Thyroid gland (tissue), 4 donors: Measurements from ENCODE around the gene RBBP6. TPM values are rescaled to one million over a fixed set of nuclear protein-coding genes. Genes with fewer than 3 reads are reported as not detected.

ENCODE experiments used
- DNase-seq, 2 donors: peaks; one replicate each; pipeline ENCODE4 v3.0.0-alpha.2; 2019
- H3K27ac ChIP-seq, 3 donors: fragments of 200-600 bp; sonication (generic); 1 replicate in 2 of 3; 2 replicates in 1 of 3; pipeline ENCODE4 v1.5.1; 2016 to 2019; ENCODE audit warnings: mild to moderate bottlenecking in 1 of 3, moderate library complexity in 1 of 3
- H3K27me3 ChIP-seq: fragments of 200-600 bp; sonication (generic); one replicate; pipeline ENCODE4 v1.5.1; 2019
- H3K36me3 ChIP-seq, 2 donors: fragments of 200-600 bp; sonication (generic); one replicate each; pipeline ENCODE4 v1.5.1; 2016 to 2019
- H3K4me1 ChIP-seq, 2 donors: fragments of 200-600 bp; sonication (generic); one replicate each; pipeline ENCODE4 v1.5.1; 2017 to 2019
- H3K4me3 ChIP-seq, 3 donors: fragments of 200-600 bp; sonication (generic); replicated peaks in 1 of 3; 1 replicate in 2 of 3; 2 replicates in 1 of 3; pipeline ENCODE4 v1.5.1; 2016; ENCODE audit warnings: mild to moderate bottlenecking in 1 of 3
- H3K9me3 ChIP-seq: fragments of 200-600 bp; sonication (generic); one replicate; pipeline ENCODE4 v1.5.1; 2017
- CTCF ChIP-seq, 6 experiments: fragments of 200-600 bp in 3 of 6; fragments of 450-650 bp in 3 of 6; sonication (generic) in 3 of 6; IDR thresholded peaks; one replicate each; pipeline ENCODE4 v1.5.1; 2016 to 2019; ENCODE audit warnings: antibody characterized with exemption in 6 of 6, mild to moderate bottlenecking in 2 of 6, inconsistent platforms in 1 of 6, moderate library complexity in 1 of 6
- POLR2A ChIP-seq, 2 donors: fragments of 450-650 bp; IDR thresholded peaks; one replicate each; pipeline ENCODE4 v1.6.1; 2017; ENCODE audit warnings: antibody characterized with exemption in 2 of 2, mild to moderate bottlenecking in 2 of 2, moderate library complexity in 1 of 2
- WGBS, 2 donors: methylation state at CpG; one replicate each; pipeline ENCODE4 v1.1.5; 2017; 5-methylcytosine and 5-hydroxymethylcytosine counted together
- intact Hi-C: fragments of 100-400 bp; cut with DNase I; formaldehyde crosslinking; loops from one replicate; pipeline ENCODE4 v1.15.1; 2023
- total RNA-seq, 4 donors: library from RNA; depleted of rRNA; stranded (reverse); fragments of >200 nt; gene quantifications; one replicate each; pipeline ENCODE4 v1.2.3, GENCODE V29; 2016

Gene RBBP6
- total RNA-seq, 4 donors from 2014 or later: 78.9 to 120 (median 84.5) TPM

- H3K27ac ChIP-seq: no peak overlapping the region
- intact Hi-C loops: no loop called here
- 57 to 58% methylated on average over 1 of the region's 1 CpG for WGBS, 2 donors
Measured at GRCh38 chr16:24589997-24590396, 50.6 kb downstream of the RBBP6 start.

GRCh38 chr16:24598777-24599437, 59.5 kb downstream of the RBBP6 start:
- intact Hi-C loops: no loop called here
- WGBS, 2 donors: 93 to 94% methylated on average over 8 of the region's 8 CpGs
- Histone ChIP-seq H3K36me3 (no peaks in the 10 kb centered on the region), H3K27ac (no peak overlapping the region), H3K27me3 (no peaks in the 10 kb centered on the region), H3K4me3 (no peak overlapping the region), H3K9me3 (no peaks in the 10 kb centered on the region), H3K4me1 (no peaks in the 10 kb centered on the region)
- no peak for DNase-seq
- TF ChIP-seq POLR2A (IDR thresholded peaks at IDR 0.05) (no peak), CTCF (IDR thresholded peaks at IDR 0.05) (no peak)

More at GRCh38 chr16:24589997-24590396, 50.6 kb downstream of the RBBP6 start:
- no peak overlapping the region for H3K4me3 ChIP-seq
- no peak for DNase-seq
- TF ChIP-seq POLR2A (IDR thresholded peaks at IDR 0.05): no peak
- TF ChIP-seq CTCF (IDR thresholded peaks at IDR 0.05): no peak
- H3K36me3 ChIP-seq: no peaks in the 10 kb centered on the region
- no peaks in the 10 kb centered on the region for H3K9me3 ChIP-seq
- no peaks in the 10 kb centered on the region for H3K4me1 ChIP-seq
- no peaks in the 10 kb centered on the region for H3K27me3 ChIP-seq

GRCh38 chr16:24609417-24609739, 70.0 kb downstream of the RBBP6 start:
- H3K36me3 ChIP-seq: no peaks in the 10 kb centered on the region
- intact Hi-C loops: no loop called here
- no peak for TF ChIP-seq POLR2A (IDR thresholded peaks at IDR 0.05)
- TF ChIP-seq CTCF (IDR thresholded peaks at IDR 0.05): no peak
- DNase-seq: no peak
- WGBS, 2 donors: 37 to 39% methylated on average over 4 of the region's 4 CpGs
- H3K4me3 ChIP-seq: no peak overlapping the region
- H3K4me1 ChIP-seq: peaks cover 6 to 12% of the 10 kb centered on the region in 2 donors
- H3K9me3 ChIP-seq: no peaks in the 10 kb centered on the region
- H3K27ac ChIP-seq: no peak overlapping the region
- H3K27me3 ChIP-seq: peaks cover 10% of the 10 kb centered on the region

GRCh38 chr16:24609740-24610415, 70.5 kb downstream of the RBBP6 start:
- no peaks in the 10 kb centered on the region for H3K9me3 ChIP-seq
- 1 to 3% methylated on average over 18 to 22 of the region's 22 CpGs for WGBS, 2 donors
- no peak for TF ChIP-seq POLR2A (IDR thresholded peaks at IDR 0.05)
- TF ChIP-seq CTCF (IDR thresholded peaks at IDR 0.05): no peak
- H3K36me3 ChIP-seq: no peaks in the 10 kb centered on the region
- H3K27ac ChIP-seq: no peak overlapping the region
- DNase-seq: peak; percentile 59 to 67
- H3K27me3 ChIP-seq: peaks cover 10% of the 10 kb centered on the region
- H3K4me3 ChIP-seq: no peak overlapping the region
- H3K4me1 ChIP-seq: peaks cover 6 to 12% of the 10 kb centered on the region in 2 donors
- intact Hi-C loops: no loop called here

GRCh38 chr16:24610416-24610755, 71.0 kb downstream of the RBBP6 start:
- intact Hi-C loops: no loop called here
- Histone ChIP-seq H3K27me3 (peaks cover 10% of the 10 kb centered on the region), H3K9me3 (no peaks in the 10 kb centered on the region), H3K27ac (no peak overlapping the region), H3K4me1 (peaks cover 6 to 12% of the 10 kb centered on the region in 2 donors), H3K36me3 (no peaks in the 10 kb centered on the region), H3K4me3 (no peak overlapping the region)
- DNase-seq: no peak
- no peak for TF ChIP-seq POLR2A (IDR thresholded peaks at IDR 0.05)
- no peak for TF ChIP-seq CTCF (IDR thresholded peaks at IDR 0.05)
- 2 to 3% methylated on average over 13 of the region's 13 CpGs for WGBS, 2 donors
